Natural killer cell (primary cell): ENCODE data around the gene STARD7. TPM values are rescaled to one million over a fixed set of nuclear protein-coding genes. Genes with fewer than 3 reads are reported as not detected.
"Not testable (repeated sequence)": the region's sequence is repeated elsewhere in the genome, so short reads cannot be mapped to it uniquely, and the experiment has no call there.

ENCODE experiments used
- ATAC-seq, 3 donors: fragments of 150-1000 bp in 2 of 3; fragments of 200-7000 bp in 1 of 3; cut with Tn5 transposase; 1 replicate in 1 of 3; 2 replicates in 2 of 3; pipeline ENCODE4 v1.10.0; 2021; ENCODE audit warnings: mild to moderate bottlenecking in 2 of 3, moderate library complexity in 2 of 3
- DNase-seq, 2 donors: peaks; one replicate each; pipeline versions ENCODE4 v3.0.0 to v3.0.0-alpha.2; 2013 to 2021; ENCODE audit warnings: mixed read lengths in 1 of 2
- H3K27ac ChIP-seq: one replicate; pipeline ENCODE4 v1.5.1; 2013; ENCODE audit warnings: mild to moderate bottlenecking, low read length
- H3K27me3 ChIP-seq: one replicate; pipeline ENCODE4 v1.6.1; 2013; ENCODE audit warnings: low read length; ENCODE audit not compliant: control insufficient read depth, insufficient read depth
- H3K36me3 ChIP-seq: one replicate; pipeline ENCODE4 v1.6.1; 2013; ENCODE audit warnings: low read length; ENCODE audit not compliant: control insufficient read depth, insufficient read depth
- H3K4me1 ChIP-seq: one replicate; pipeline ENCODE4 v1.6.1; 2013; ENCODE audit warnings: low read length; ENCODE audit not compliant: control insufficient read depth, insufficient read depth
- H3K4me3 ChIP-seq: one replicate; pipeline ENCODE4 v1.5.1; 2013; ENCODE audit warnings: low read length
- H3K9me3 ChIP-seq: one replicate; pipeline ENCODE4 v1.6.1; 2013; ENCODE audit warnings: low read length; ENCODE audit not compliant: control insufficient read depth, insufficient read depth
- H3K27ac Mint-ChIP-seq, 2 donors: one replicate each; pipeline ENCODE4 v1.8.0; 2022; ENCODE audit warnings: mild to moderate bottlenecking in 2 of 2, mixed read lengths in 2 of 2, moderate library complexity in 1 of 2
- H3K27me3 Mint-ChIP-seq, 2 donors: one replicate each; pipeline ENCODE4 v1.8.0; 2022; ENCODE audit warnings: low read depth in 2 of 2, mixed read lengths in 2 of 2
- H3K36me3 Mint-ChIP-seq: one replicate; pipeline ENCODE4 v1.8.0; 2022; ENCODE audit warnings: mixed read lengths
- H3K4me1 Mint-ChIP-seq, 2 donors: one replicate each; pipeline ENCODE4 v1.8.0; 2022; ENCODE audit warnings: mixed read lengths in 2 of 2
- H3K4me3 Mint-ChIP-seq: one replicate; pipeline ENCODE4 v1.8.0; 2022; ENCODE audit warnings: mild to moderate bottlenecking, moderate library complexity, mixed read lengths
- H3K9me3 Mint-ChIP-seq, 2 donors: one replicate each; pipeline ENCODE4 v1.8.0; 2022; ENCODE audit warnings: mixed read lengths in 2 of 2
- WGBS: methylation state at CpG from one replicate; pipeline ENCODE4 v1.1.7; 2013; ENCODE audit warnings: missing lambda C conversion rate; ENCODE audit not compliant: insufficient coverage; 5-methylcytosine and 5-hydroxymethylcytosine counted together
- intact Hi-C: fragments of 100-400 bp; cut with micrococcal nuclease; formaldehyde crosslinking; loops from one replicate; pipeline ENCODE4 v1.14.2; 2022
- total RNA-seq, 4 donors: library from RNA; stranded (reverse); fragments of 120-200 nt in 1 of 4; gene quantifications; one replicate each; pipeline versions ENCODE4 v1.2.3 to v1.2.4, GENCODE V29; 2013 to 2022
- TF ChIP-seq, protein P1 (sequence below): fragments of 200-600 bp; IDR thresholded peaks from one replicate; pipeline ENCODE4 v1.8.0; 2022; ENCODE audit warnings: antibody characterized with exemption

The STARD7 gene, protein sequence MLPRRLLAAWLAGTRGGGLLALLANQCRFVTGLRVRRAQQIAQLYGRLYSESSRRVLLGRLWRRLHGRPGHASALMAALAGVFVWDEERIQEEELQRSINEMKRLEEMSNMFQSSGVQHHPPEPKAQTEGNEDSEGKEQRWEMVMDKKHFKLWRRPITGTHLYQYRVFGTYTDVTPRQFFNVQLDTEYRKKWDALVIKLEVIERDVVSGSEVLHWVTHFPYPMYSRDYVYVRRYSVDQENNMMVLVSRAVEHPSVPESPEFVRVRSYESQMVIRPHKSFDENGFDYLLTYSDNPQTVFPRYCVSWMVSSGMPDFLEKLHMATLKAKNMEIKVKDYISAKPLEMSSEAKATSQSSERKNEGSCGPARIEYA
- total RNA-seq: 100 to 1,000 TPM in 1 of 3 donors, 10 to 100 TPM in 2; 62.6 to 106 (median 86.1) TPM
- total RNA-seq (2013): 121 TPM

DNA sequence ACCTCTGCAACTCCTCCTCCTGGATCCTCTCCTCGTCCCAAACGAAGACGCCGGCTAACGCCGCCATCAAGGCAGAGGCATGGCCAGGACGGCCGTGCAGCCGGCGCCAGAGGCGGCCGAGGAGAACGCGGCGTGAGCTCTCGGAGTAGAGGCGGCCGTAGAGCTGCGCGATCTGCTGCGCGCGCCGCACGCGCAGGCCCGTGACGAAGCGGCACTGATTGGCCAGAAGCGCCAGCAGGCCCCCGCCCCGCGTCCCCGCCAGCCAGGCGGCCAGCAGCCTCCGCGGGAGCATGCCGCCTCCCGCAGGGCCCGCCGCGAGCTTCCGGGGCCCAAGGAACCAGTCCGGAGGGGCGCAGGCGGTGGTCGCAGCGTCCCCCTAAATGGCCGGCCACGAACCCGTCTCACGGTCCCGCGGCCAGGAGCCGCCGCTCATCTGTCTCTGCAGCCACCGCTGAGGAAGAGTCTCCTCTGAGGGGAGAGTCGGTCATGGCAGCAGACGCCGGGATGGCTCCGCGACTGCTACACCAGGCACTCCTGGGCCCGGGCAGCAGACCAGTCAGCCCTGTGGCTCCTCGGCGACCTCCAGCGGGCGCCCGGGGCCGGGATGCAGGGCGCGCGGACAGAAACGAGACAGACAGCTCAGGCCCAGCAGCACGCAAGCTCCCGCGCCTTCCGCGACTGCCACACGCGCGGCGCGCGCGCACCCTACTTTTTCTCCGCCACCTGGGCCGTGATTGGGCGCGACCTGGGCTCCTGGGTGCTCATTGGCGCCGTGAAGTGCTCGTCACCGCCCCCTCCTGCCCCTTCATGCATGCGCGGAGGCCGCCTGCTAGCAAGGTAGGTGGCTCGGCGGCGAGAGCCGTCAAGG, at the start of gene STARD7:
Gene STARD7 (minus strand): TSS at position 685 of the 868 bp plus-strand sequence. CDS start 393 bp downstream, at position 292.
- peak within 1 kb of the TSS; percentile 95 for H3K4me3 Mint-ChIP-seq
- H3K9me3 ChIP-seq: no peaks in the 10 kb centered on the region
- intact Hi-C loops: loop anchor here (1.0 to 2.0 kb wide), 2 partner anchors 58 to 63 kb away; partner anchors contain the start of genes CIAO1 and DUSP2
- ATAC-seq (peak; percentile 82 to 94 (median 88)), DNase-seq (peak; percentile 95 to 98)
- H3K4me1 ChIP-seq: peaks cover 30% of the 10 kb centered on the region
- no peaks in the 10 kb centered on the region for H3K27me3 ChIP-seq
- H3K27ac Mint-ChIP-seq: peak within 1 kb of the TSS; percentile 88 to 97
- H3K4me1 Mint-ChIP-seq: peaks cover 44 to 46% of the 10 kb centered on the region in 2 donors
- no peaks in the 10 kb centered on the region for H3K27me3 Mint-ChIP-seq
- TF ChIP-seq, protein P1, sequence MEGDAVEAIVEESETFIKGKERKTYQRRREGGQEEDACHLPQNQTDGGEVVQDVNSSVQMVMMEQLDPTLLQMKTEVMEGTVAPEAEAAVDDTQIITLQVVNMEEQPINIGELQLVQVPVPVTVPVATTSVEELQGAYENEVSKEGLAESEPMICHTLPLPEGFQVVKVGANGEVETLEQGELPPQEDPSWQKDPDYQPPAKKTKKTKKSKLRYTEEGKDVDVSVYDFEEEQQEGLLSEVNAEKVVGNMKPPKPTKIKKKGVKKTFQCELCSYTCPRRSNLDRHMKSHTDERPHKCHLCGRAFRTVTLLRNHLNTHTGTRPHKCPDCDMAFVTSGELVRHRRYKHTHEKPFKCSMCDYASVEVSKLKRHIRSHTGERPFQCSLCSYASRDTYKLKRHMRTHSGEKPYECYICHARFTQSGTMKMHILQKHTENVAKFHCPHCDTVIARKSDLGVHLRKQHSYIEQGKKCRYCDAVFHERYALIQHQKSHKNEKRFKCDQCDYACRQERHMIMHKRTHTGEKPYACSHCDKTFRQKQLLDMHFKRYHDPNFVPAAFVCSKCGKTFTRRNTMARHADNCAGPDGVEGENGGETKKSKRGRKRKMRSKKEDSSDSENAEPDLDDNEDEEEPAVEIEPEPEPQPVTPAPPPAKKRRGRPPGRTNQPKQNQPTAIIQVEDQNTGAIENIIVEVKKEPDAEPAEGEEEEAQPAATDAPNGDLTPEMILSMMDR: no peak
- H3K27ac ChIP-seq: peak within 1 kb of the TSS; percentile 82
- WGBS: under 1% methylated on average over 100 of the region's 100 CpGs
- no peaks in the 10 kb centered on the region for H3K36me3 Mint-ChIP-seq
- H3K9me3 Mint-ChIP-seq: no peaks in the 10 kb centered on the region
- H3K4me3 ChIP-seq: peak within 1 kb of the TSS; percentile 91
- no peaks in the 10 kb centered on the region for H3K36me3 ChIP-seq

DNA sequence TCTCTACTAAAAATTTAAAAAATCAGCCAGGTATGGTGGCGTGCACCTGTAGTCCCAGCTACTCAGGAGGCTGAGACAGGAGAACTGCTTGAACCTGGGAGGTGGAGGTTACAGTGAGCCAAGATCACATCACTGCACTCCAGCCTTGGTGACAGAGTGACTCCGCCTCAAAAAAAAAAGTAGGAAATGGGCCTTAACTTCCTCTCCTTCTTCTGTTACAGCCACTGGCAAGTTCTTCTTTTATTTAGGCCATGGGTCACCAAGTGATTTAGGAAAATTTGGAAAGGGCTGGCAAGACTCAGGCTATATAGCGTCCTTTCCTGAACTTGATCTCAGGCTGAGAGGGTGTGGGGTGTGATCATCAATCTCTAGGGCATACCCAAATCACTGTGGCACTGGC, 49.1 kb upstream of the STARD7 start:
- H3K36me3 Mint-ChIP-seq, intact Hi-C loops, ATAC-seq, H3K9me3 Mint-ChIP-seq, H3K27ac ChIP-seq, H3K9me3 ChIP-seq, H3K27me3 ChIP-seq, H3K27me3 Mint-ChIP-seq, H3K4me3 Mint-ChIP-seq, DNase-seq, H3K4me3 ChIP-seq: not testable (repeated sequence)
- H3K4me1 ChIP-seq: peaks cover 58% of the 10 kb centered on the region
- Mint-ChIP-seq H3K27ac (peak overlapping the region in 1 of 2 donors; percentile 85), H3K4me1 (peaks cover 40 to 51% of the 10 kb centered on the region in 2 donors)
- 88% methylated on average over 2 of the region's 3 CpGs for WGBS
- peaks cover 43% of the 10 kb centered on the region for H3K36me3 ChIP-seq

DNA sequence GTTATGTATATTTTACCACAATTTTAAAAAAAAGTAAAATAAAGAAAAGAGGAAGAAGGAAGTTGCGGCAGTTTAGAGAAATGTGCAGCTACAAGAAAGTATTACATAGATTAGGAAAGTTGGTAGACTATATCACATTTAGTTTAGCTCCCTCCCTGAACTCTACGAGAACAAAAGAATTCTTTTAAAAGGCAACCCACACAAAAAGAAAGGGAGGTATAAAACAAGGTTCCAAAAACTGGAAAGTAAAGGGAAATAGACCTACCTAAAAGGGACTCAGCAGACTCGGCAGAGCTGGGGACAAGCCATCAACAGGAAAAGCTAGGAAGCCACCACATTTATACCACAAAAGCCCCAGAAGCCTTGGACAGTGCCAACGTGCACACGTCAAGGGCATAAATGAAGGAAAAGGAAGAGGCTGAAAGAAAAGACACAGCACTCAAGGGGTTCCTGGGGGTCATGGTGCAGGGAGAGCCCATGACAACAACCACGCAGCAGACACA, 48.0 kb upstream of the STARD7 start:
- TF ChIP-seq, protein P1: no peak
- peak overlapping the region; percentile 52 for H3K4me3 Mint-ChIP-seq
- intact Hi-C loops: no loop called here
- no peaks in the 10 kb centered on the region for H3K27me3 Mint-ChIP-seq
- Histone ChIP-seq H3K36me3 (peaks cover 54% of the 10 kb centered on the region), H3K27ac (peak overlapping the region; percentile 54), H3K4me3 (no peak overlapping the region), H3K27me3 (no peaks in the 10 kb centered on the region), H3K4me1 (peaks cover 56% of the 10 kb centered on the region), H3K9me3 (no peaks in the 10 kb centered on the region)
- 29% methylated on average over 3 of the region's 6 CpGs for WGBS
- peak overlapping the region; percentile 82 to 85 for H3K27ac Mint-ChIP-seq
- ATAC-seq (no peak), DNase-seq (peak in 1 of 2 donors; percentile 23)
- H3K36me3 Mint-ChIP-seq: no peaks in the 10 kb centered on the region
- no peaks in the 10 kb centered on the region for H3K9me3 Mint-ChIP-seq
- H3K4me1 Mint-ChIP-seq: peaks cover 40 to 51% of the 10 kb centered on the region in 2 donors
